Mesendoderm (in vitro differentiated cells): ENCODE measurements around the gene TRPV5.

Source experiments
- DNase-seq: peaks from one replicate; pipeline ENCODE4 v3.0.0; 2013
- H2AK5ac ChIP-seq: 2 replicates; pipeline ENCODE4 v1.6.1; 2013; ENCODE audit warnings: low read length, inconsistent platforms
- H2BK120ac ChIP-seq: 2 replicates; pipeline ENCODE4 v1.6.1; 2013; ENCODE audit warnings: low read depth, mild to moderate bottlenecking, low read length, moderate library complexity, mixed read lengths
- H2BK15ac ChIP-seq: replicated peaks from 2 replicates; pipeline ENCODE4 v1.6.1; 2013; ENCODE audit warnings: low read depth, mild to moderate bottlenecking, moderate library complexity
- H2BK5ac ChIP-seq: 2 replicates; pipeline ENCODE4 v1.6.1; 2013; ENCODE audit warnings: low read length, inconsistent platforms
- H3K18ac ChIP-seq: 2 replicates; pipeline ENCODE4 v1.6.1; 2013; ENCODE audit warnings: mild to moderate bottlenecking, low read length, mixed read lengths
- H3K23ac ChIP-seq: one replicate; pipeline ENCODE4 v1.6.1; 2013; ENCODE audit warnings: low read length
- H3K27ac ChIP-seq: 2 replicates; pipeline ENCODE4 v1.5.1; 2013; ENCODE audit warnings: low read depth, mild to moderate bottlenecking, inconsistent platforms, low read length, moderate library complexity
- H3K27me3 ChIP-seq: 2 replicates; pipeline ENCODE4 v1.6.1; 2013; ENCODE audit warnings: low read length, control low read depth, mild to moderate bottlenecking, inconsistent platforms; ENCODE audit not compliant: insufficient read depth, poor library complexity
- H3K36me3 ChIP-seq: 2 replicates; pipeline ENCODE4 v1.6.1; 2013; ENCODE audit warnings: low read length, inconsistent platforms; ENCODE audit not compliant: control insufficient read depth, insufficient read depth
- H3K4ac ChIP-seq: one replicate; pipeline ENCODE4 v1.6.1; 2013; ENCODE audit warnings: low read depth, mild to moderate bottlenecking, low read length, moderate library complexity
- H3K4me1 ChIP-seq: 2 replicates; pipeline ENCODE4 v1.6.1; 2013; ENCODE audit warnings: low read depth, low read length, inconsistent platforms; ENCODE audit not compliant: control insufficient read depth
- H3K4me2 ChIP-seq: 2 replicates; pipeline ENCODE4 v1.6.1; 2013; ENCODE audit warnings: low read length
- H3K4me3 ChIP-seq: 2 replicates; pipeline ENCODE4 v1.5.1; 2013; ENCODE audit warnings: mild to moderate bottlenecking, low read length
- H3K56ac ChIP-seq: one replicate; pipeline ENCODE4 v1.6.1; 2013; ENCODE audit warnings: low read length
- H3K79me1 ChIP-seq: 2 replicates; pipeline ENCODE4 v1.6.1; 2013; ENCODE audit warnings: low read length, inconsistent platforms
- H3K79me2 ChIP-seq: 2 replicates; pipeline ENCODE4 v1.6.1; 2013; ENCODE audit warnings: mild to moderate bottlenecking, low read length; ENCODE audit not compliant: control insufficient read depth, insufficient read depth
- H3K9ac ChIP-seq: 2 replicates; pipeline ENCODE4 v1.6.1; 2013; ENCODE audit warnings: low read length, inconsistent platforms
- H4K5ac ChIP-seq: one replicate; pipeline ENCODE4 v1.6.1; 2013; ENCODE audit warnings: low read length
- H4K8ac ChIP-seq: one replicate; pipeline ENCODE4 v1.6.1; 2013; ENCODE audit warnings: low read depth, mild to moderate bottlenecking, control low read depth, low read length, moderate library complexity
- WGBS: extraction: QIAGEN DNeasy Blood & Tissue Kit; methylation state at CpG from one replicate; pipeline ENCODE4 v1.1.7; 2013; ENCODE audit warnings: low lambda C conversion rate, missing lambda C conversion rate; ENCODE audit not compliant: insufficient coverage; ENCODE audit errors: extremely low coverage; 5-methylcytosine and 5-hydroxymethylcytosine counted together

TRPV5 gene

GRCh38 chr7:142959202-142959601, 25.7 kb upstream of the TRPV5 start:
- Histone ChIP-seq H3K4me1 (peaks cover 33% of the 10 kb centered on the region), H3K18ac (no peak overlapping the region), H2BK120ac (no peak overlapping the region), H3K27me3 (no peaks in the 10 kb centered on the region), H3K4me3 (no peak overlapping the region), H2AK5ac (no peak overlapping the region), H2BK5ac (no peak overlapping the region), H3K79me2 (peaks cover 6% of the 10 kb centered on the region), H3K23ac (peak overlapping the region; percentile 75), H3K56ac (peak overlapping the region; percentile 53), H3K4ac (no peak overlapping the region), H4K5ac (no peak overlapping the region), H3K36me3 (peaks cover 5% of the 10 kb centered on the region), H2BK15ac (no peak overlapping the region), H3K27ac (no peak overlapping the region), H3K9ac (no peak overlapping the region), H3K79me1 (no peaks in the 10 kb centered on the region), H3K4me2 (no peak overlapping the region), H4K8ac (no peak overlapping the region)
- no peak for DNase-seq

DNA sequence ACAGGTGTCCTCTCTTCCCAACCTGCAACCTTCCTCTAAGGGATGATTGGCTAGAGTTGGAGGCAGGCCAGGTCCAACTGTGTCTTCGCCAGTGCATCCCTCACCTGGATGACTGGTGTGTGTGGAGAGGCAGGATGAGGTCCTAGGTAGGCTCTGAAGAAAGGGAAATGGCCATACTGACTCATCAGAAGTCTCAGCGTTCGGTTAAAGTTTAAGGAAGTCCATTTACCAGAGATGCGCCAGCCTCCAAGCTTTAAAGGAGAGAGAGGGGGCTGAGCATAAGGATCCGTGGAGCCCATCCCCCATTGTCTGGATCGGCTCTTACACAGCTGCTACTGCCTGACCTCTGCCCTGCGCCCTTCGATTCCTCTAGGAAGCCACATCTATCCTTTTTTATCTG, 24.2 kb upstream of the TRPV5 start:
- Histone ChIP-seq H3K36me3 (peaks cover 5% of the 10 kb centered on the region), H3K18ac (peak overlapping the region; percentile 29), H2BK15ac (no peak overlapping the region), H3K4me3 (no peak overlapping the region), H3K4ac (peak overlapping the region; percentile 57), H3K79me2 (peaks cover 6% of the 10 kb centered on the region), H4K8ac (no peak overlapping the region), H3K4me1 (peaks cover 27% of the 10 kb centered on the region), H3K23ac (peak overlapping the region; percentile 0), H3K27me3 (no peaks in the 10 kb centered on the region), H2BK120ac (peak overlapping the region; percentile 32), H2BK5ac (peak overlapping the region; percentile 93), H3K79me1 (no peaks in the 10 kb centered on the region), H3K27ac (peak overlapping the region; percentile 53), H3K4me2 (no peak overlapping the region), H2AK5ac (peak overlapping the region; percentile 86), H3K56ac (peak overlapping the region; percentile 82), H4K5ac (peak overlapping the region; percentile 2), H3K9ac (peak overlapping the region; percentile 39)
- no CpG with 5 or more reads among the region's 8 CpGs for WGBS
- peak; percentile 55 for DNase-seq

DNA sequence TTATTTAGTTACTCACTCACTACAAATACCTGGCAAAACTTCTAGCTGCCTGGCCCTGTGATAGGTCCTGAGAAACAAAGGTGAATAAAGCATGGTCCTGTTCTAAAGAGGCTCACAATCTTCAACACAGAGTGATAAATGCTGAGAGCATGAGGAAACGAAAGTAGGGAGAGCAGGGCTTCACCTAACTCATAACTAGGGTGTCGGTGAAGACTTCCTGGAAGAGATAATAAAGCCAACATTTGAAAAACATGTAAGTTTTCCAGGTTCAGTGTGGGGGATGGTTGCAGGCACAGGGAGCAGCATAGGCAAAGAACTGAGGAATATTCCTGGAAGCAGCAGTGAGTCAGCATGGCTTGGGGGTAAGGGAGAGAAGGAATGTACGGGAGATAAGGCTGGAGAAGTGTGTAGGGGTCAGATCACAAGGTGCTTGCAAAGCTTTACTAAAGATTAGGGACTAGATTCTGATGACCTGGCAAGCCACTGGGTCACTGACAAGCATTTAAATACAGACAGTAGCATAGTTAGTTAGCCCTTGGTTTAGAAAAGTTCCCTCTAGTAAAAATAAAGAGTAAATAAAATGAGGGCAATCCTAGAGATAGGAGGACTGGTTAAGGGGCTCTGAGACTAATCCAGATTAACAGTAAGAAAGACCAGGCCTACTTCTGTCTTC, 23.5 kb upstream of the TRPV5 start:
- DNase-seq, result peak; percentile 97
- no peak overlapping the region for H3K4me2 ChIP-seq
- H3K27me3 ChIP-seq, result no peaks in the 10 kb centered on the region
- peak overlapping the region; percentile 44 for H3K9ac ChIP-seq
- H2BK5ac ChIP-seq, result peak overlapping the region; percentile 93
- H2AK5ac ChIP-seq, result peak overlapping the region; percentile 84
- peak overlapping the region; percentile 53 for H3K27ac ChIP-seq
- no peak overlapping the region for H2BK120ac ChIP-seq
- H3K23ac ChIP-seq, result peak overlapping the region; percentile 29
- H3K79me2 ChIP-seq, result peaks cover 6% of the 10 kb centered on the region
- H2BK15ac ChIP-seq, result no peak overlapping the region
- H3K4ac ChIP-seq, result peak overlapping the region; percentile 57
- H3K4me3 ChIP-seq, result no peak overlapping the region
- H3K79me1 ChIP-seq, result no peaks in the 10 kb centered on the region
- H4K8ac ChIP-seq, result no peak overlapping the region
- no CpG with 5 or more reads among the region's 3 CpGs for whole genome bisulfite sequencing
- peaks cover 5% of the 10 kb centered on the region for H3K36me3 ChIP-seq
- H3K56ac ChIP-seq, result peak overlapping the region; percentile 87
- H3K18ac ChIP-seq, result peak overlapping the region; percentile 71
- H3K4me1 ChIP-seq, result peaks cover 27% of the 10 kb centered on the region
- peak overlapping the region; percentile 59 for H4K5ac ChIP-seq

DNA sequence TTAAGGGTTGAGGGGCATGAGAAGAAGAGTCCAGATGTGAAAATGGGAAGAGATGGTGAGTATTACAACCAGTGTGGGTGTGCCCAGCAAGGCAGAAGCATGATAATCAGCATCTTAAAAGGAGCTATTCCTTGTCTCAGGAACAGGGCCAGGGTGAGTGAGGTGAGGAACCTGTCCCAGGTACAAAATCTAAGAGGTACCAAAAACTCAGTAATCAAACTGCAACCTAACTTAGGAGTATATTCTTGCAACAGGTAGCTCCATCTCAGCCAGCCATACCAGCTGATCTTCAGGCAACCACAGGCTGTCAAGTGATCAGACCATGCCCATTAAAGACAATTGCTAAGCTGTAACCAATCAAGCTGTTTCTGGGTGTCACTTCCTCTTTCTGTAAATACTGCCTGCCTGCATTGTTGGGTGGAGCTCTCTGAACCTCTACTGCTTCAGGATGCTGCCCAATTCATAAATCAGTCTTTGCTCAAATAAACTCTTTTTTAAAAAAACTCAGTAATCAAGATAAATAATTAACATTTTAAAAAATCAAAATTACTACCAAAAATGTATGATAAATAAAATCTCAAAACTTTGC, 21.2 kb upstream of the TRPV5 start:
- Histone ChIP-seq H2BK120ac (no peak overlapping the region), H3K56ac (no peak overlapping the region), H3K79me2 (no peaks in the 10 kb centered on the region), H3K27me3 (no peaks in the 10 kb centered on the region), H4K8ac (no peak overlapping the region), H3K4me2 (no peak overlapping the region), H3K4me3 (no peak overlapping the region), H3K4ac (no peak overlapping the region), H3K4me1 (peaks cover 15% of the 10 kb centered on the region), H4K5ac (no peak overlapping the region), H3K23ac (no peak overlapping the region), H2BK15ac (no peak overlapping the region), H3K36me3 (peaks cover 5% of the 10 kb centered on the region), H3K79me1 (no peaks in the 10 kb centered on the region), H2BK5ac (no peak overlapping the region), H3K27ac (no peak overlapping the region), H3K18ac (no peak overlapping the region), H3K9ac (no peak overlapping the region), H2AK5ac (no peak overlapping the region)
- peak; percentile 16 for DNase-seq

DNA sequence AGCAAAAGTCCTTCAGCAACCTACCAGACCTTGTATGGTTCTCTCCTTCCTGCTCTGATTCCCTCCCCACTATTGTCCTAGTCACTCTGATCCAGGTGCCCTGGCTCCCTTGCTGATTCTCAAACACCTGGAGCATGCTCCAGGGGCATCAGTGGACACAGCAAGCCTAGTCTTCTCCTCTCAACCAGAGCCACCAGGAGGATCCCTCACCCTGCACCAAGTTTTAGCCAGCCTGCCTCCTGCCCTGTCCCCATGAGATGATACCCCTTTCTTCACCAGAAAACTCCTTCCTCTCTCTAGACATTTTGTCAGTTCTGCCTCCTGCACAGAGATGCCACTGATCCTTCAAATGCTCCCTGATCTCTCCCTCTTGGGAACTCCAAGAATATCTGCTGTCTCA, 16.7 kb upstream of the TRPV5 start:
- H3K23ac ChIP-seq, result no peak overlapping the region
- H3K56ac ChIP-seq, result no peak overlapping the region
- no peaks in the 10 kb centered on the region for H3K27me3 ChIP-seq
- H3K4me3 ChIP-seq, result no peak overlapping the region
- H3K36me3 ChIP-seq, result peaks cover 5% of the 10 kb centered on the region
- H3K4me2 ChIP-seq, result no peak overlapping the region
- DNase-seq, result no peak
- no peak overlapping the region for H2BK120ac ChIP-seq
- no peaks in the 10 kb centered on the region for H3K79me1 ChIP-seq
- no peak overlapping the region for H3K27ac ChIP-seq
- no peak overlapping the region for H4K5ac ChIP-seq
- H3K79me2 ChIP-seq, result no peaks in the 10 kb centered on the region
- no peak overlapping the region for H4K8ac ChIP-seq
- H3K4me1 ChIP-seq, result no peaks in the 10 kb centered on the region
- no peak overlapping the region for H2AK5ac ChIP-seq
- no peak overlapping the region for H2BK5ac ChIP-seq
- H2BK15ac ChIP-seq, result no peak overlapping the region
- no peak overlapping the region for H3K18ac ChIP-seq
- no peak overlapping the region for H3K9ac ChIP-seq
- no peak overlapping the region for H3K4ac ChIP-seq

DNA sequence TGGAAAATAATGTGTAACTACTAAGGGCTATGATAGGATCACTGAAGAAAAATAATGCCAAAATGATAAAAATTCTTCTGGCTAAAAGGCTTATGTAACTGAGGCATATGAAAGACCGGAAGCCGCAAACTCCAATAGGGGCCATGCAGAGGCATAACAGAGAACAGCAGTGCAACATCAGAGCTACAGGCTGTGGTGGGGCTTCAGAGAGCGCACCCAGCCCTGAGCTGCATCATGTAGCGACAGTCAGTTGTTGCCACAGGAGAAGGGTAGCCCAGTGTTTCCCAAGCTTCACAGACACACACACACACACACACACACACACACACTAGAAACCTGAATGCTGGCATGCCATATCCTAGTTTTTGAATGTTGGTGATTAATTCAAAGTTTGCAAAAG, 15.1 kb upstream of the TRPV5 start:
- H3K27ac ChIP-seq, result no peak overlapping the region
- H4K5ac ChIP-seq, result no peak overlapping the region
- H3K9ac ChIP-seq, result no peak overlapping the region
- H3K4me1 ChIP-seq, result no peaks in the 10 kb centered on the region
- no peak overlapping the region for H4K8ac ChIP-seq
- H3K23ac ChIP-seq, result no peak overlapping the region
- H3K4me3 ChIP-seq, result no peak overlapping the region
- no peak overlapping the region for H2BK120ac ChIP-seq
- H3K36me3 ChIP-seq, result no peaks in the 10 kb centered on the region
- H3K4ac ChIP-seq, result no peak overlapping the region
- H3K18ac ChIP-seq, result no peak overlapping the region
- no peak overlapping the region for H2AK5ac ChIP-seq
- H3K4me2 ChIP-seq, result no peak overlapping the region
- H3K27me3 ChIP-seq, result no peaks in the 10 kb centered on the region
- WGBS, result no CpG with 5 or more reads among the region's 4 CpGs
- no peak overlapping the region for H2BK15ac ChIP-seq
- DNase-seq, result no peak
- no peaks in the 10 kb centered on the region for H3K79me1 ChIP-seq
- H2BK5ac ChIP-seq, result no peak overlapping the region
- H3K56ac ChIP-seq, result no peak overlapping the region
- H3K79me2 ChIP-seq, result no peaks in the 10 kb centered on the region
